Measurements from ENCODE around the gene ATP8A2. TPM values are rescaled to one million over a fixed set of nuclear protein-coding genes. Genes with fewer than 3 reads are reported as not detected.

The ATP8A2 gene
- total RNA-seq, 6 experiments from 2014 or later, result not detected

GRCh38 chr13:25673711-25674110 is 301.9 kb downstream of the ATP8A2 start:
- H3K27ac ChIP-seq, result no peak overlapping the region
- no peak for TF ChIP-seq CTCF (IDR thresholded peaks at IDR 0.05)
- no peak for TF ChIP-seq POLR2A (IDR thresholded peaks at IDR 0.05)
- 70% methylated on average over 3 of the region's 5 CpGs for WGBS (ENCODE audit: insufficient coverage, low coverage, low lambda C conversion rate, missing lambda C conversion rate)
- H3K27me3 ChIP-seq, result no peaks in the 10 kb centered on the region
- no peak overlapping the region for H3K4me3 ChIP-seq
- no peaks in the 10 kb centered on the region for H3K36me3 ChIP-seq
- intact Hi-C loops (cut with DNase I), result no loop called here
- no peaks in the 10 kb centered on the region for H3K4me1 ChIP-seq
- no peaks in the 10 kb centered on the region for H3K9me3 ChIP-seq
- ATAC-seq (no peak), DNase-seq (no peak)

GRCh38 chr13:25674371-25674770 is 302.6 kb downstream of the ATP8A2 start:
- Histone ChIP-seq H3K27ac (no peak overlapping the region), H3K4me3 (no peak overlapping the region), H3K36me3 (no peaks in the 10 kb centered on the region), H3K9me3 (no peaks in the 10 kb centered on the region), H3K27me3 (no peaks in the 10 kb centered on the region), H3K4me1 (no peaks in the 10 kb centered on the region)
- no peak for ATAC-seq
- DNase-seq, result no peak
- intact Hi-C loops (cut with DNase I), result no loop called here
- TF ChIP-seq CTCF (IDR thresholded peaks at IDR 0.05), result no peak
- no peak for TF ChIP-seq POLR2A (IDR thresholded peaks at IDR 0.05)
- 57% methylated on average over 4 of the region's 4 CpGs for WGBS (ENCODE audit: insufficient coverage, low coverage, low lambda C conversion rate, missing lambda C conversion rate)

- H3K4me3 ChIP-seq, result no peak overlapping the region
- no peak for TF ChIP-seq POLR2A (IDR thresholded peaks at IDR 0.05)
- no peak for TF ChIP-seq CTCF (IDR thresholded peaks at IDR 0.05)
- 36% methylated on average over 3 of the region's 3 CpGs for WGBS (ENCODE audit: insufficient coverage, low coverage, low lambda C conversion rate, missing lambda C conversion rate)
Observed at GRCh38 chr13:25675060-25675459, 303.3 kb downstream of the ATP8A2 start.

GRCh38 chr13:25677956-25678355 is 306.2 kb downstream of the ATP8A2 start:
- Histone ChIP-seq H3K27me3 (no peaks in the 10 kb centered on the region), H3K36me3 (no peaks in the 10 kb centered on the region), H3K4me1 (no peaks in the 10 kb centered on the region), H3K4me3 (no peak overlapping the region), H3K27ac (no peak overlapping the region), H3K9me3 (no peaks in the 10 kb centered on the region)
- no peak for ATAC-seq
- no peak for TF ChIP-seq POLR2A (IDR thresholded peaks at IDR 0.05)
- WGBS (ENCODE audit: insufficient coverage, low coverage, low lambda C conversion rate, missing lambda C conversion rate), result 66% methylated on average over 2 of the region's 2 CpGs
- DNase-seq, result no peak
- intact Hi-C loops (cut with DNase I), result no loop called here

More at GRCh38 chr13:25675060-25675459, 303.3 kb downstream of the ATP8A2 start:
- H3K9me3 ChIP-seq, result no peaks in the 10 kb centered on the region
- DNase-seq, result no peak
- no peak for ATAC-seq
- H3K27me3 ChIP-seq, result no peaks in the 10 kb centered on the region
- intact Hi-C loops (cut with DNase I), result no loop called here
- no peak overlapping the region for H3K27ac ChIP-seq
- H3K4me1 ChIP-seq, result no peaks in the 10 kb centered on the region
- no peaks in the 10 kb centered on the region for H3K36me3 ChIP-seq

- 43% methylated on average over 1 of the region's 2 CpGs for WGBS (ENCODE audit: insufficient coverage, low coverage, low lambda C conversion rate, missing lambda C conversion rate)
- Histone ChIP-seq H3K4me1 (no peaks in the 10 kb centered on the region), H3K27ac (no peak overlapping the region), H3K27me3 (no peaks in the 10 kb centered on the region), H3K9me3 (no peaks in the 10 kb centered on the region), H3K36me3 (no peaks in the 10 kb centered on the region), H3K4me3 (no peak overlapping the region)
- no peak for TF ChIP-seq POLR2A (IDR thresholded peaks at IDR 0.05)
- no peak for TF ChIP-seq CTCF (IDR thresholded peaks at IDR 0.05)
- DNase-seq, result no peak
- intact Hi-C loops (cut with DNase I), result no loop called here
- ATAC-seq, result no peak
Observed at GRCh38 chr13:25678398-25678797, 306.6 kb downstream of the ATP8A2 start.

Measured in right lobe of liver (tissue), 6 donors.